ENCODE measurements around the gene BCL11B. TPM values are rescaled to one million over a fixed set of nuclear protein-coding genes. Genes with fewer than 3 reads are reported as not detected.
A peak's percentile ranks its signal among the peaks of the same experiment; 100 is the strongest.

The BCL11B gene
- total and polyA plus RNA-seq, 2 donors from 2014 or later: 0.13 to 3.3 TPM

DNA sequence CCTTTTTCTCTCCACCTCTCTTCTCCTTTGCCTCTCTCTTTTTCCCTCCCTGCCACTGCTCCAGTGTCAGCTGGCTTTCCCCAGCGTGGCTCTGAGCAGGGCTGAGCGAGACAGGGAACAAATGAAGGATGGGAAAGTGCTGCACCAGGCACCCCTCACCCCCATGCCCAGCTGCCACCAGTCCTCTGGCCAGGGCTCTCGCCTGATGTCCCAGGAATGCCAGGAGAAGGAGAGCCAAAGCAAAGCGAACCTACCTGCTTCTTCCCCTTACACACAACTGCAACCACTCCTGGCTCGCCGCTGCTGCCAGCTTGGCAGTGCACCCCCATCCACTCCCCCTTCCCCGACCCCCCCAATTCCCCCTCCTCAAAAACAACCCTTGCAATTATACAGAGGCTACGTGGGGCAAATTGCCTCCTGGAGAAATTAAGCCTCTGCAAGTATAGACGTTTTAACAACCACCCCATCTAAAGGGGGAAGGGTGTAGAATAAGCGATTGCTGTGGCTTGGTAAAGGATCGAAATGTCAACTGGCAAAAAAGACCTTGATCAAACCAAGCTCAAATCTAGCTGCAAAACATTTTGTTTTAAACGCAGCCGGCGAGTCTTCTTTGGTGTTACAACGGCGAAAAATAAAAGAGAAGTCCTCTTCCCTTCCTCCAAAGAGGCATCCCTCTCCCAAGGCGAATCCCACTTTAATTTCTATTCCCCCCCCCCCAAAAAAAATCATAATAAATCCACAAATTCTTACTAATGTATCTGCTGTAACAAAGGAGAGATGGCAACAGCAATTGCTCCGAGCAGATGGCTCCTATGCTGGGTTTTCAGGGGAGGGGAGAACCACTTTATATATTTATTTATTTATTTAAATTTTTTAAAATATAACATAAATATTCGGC lies 2.9 kb downstream of the BCL11B start:
- FAIRE-seq: no peak
- DNase-seq: no peak
- H3K4me3 ChIP-seq (ENCODE audit: low read length in 3 of 3): no peak overlapping the region
- H3K9ac ChIP-seq (ENCODE audit: low read length in 3 of 3): no peak overlapping the region
- no peaks in the 10 kb centered on the region for H3K9me3 ChIP-seq (ENCODE audit: control insufficient read depth in 2 of 3, insufficient read depth in 1 of 3, low read length in 3 of 3)
- no peaks in the 10 kb centered on the region for H3K36me3 ChIP-seq (ENCODE audit: control insufficient read depth in 2 of 3, insufficient read depth in 3 of 3, low read length in 3 of 3)
- no peak overlapping the region for H3K27ac ChIP-seq (ENCODE audit: low read depth in 2 of 2, low read length in 2 of 2)
- H3K27me3 ChIP-seq (ENCODE audit: control insufficient read depth, insufficient read depth, low read length): peaks cover 11% of the 10 kb centered on the region
- TF ChIP-seq, protein P1, sequence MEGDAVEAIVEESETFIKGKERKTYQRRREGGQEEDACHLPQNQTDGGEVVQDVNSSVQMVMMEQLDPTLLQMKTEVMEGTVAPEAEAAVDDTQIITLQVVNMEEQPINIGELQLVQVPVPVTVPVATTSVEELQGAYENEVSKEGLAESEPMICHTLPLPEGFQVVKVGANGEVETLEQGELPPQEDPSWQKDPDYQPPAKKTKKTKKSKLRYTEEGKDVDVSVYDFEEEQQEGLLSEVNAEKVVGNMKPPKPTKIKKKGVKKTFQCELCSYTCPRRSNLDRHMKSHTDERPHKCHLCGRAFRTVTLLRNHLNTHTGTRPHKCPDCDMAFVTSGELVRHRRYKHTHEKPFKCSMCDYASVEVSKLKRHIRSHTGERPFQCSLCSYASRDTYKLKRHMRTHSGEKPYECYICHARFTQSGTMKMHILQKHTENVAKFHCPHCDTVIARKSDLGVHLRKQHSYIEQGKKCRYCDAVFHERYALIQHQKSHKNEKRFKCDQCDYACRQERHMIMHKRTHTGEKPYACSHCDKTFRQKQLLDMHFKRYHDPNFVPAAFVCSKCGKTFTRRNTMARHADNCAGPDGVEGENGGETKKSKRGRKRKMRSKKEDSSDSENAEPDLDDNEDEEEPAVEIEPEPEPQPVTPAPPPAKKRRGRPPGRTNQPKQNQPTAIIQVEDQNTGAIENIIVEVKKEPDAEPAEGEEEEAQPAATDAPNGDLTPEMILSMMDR (IDR thresholded peaks at IDR 0.05; ENCODE audit: borderline replicate concordance, extremely low read depth, insufficient read depth): no peak
- peaks cover 0 to 15% (median 0%) of the 10 kb centered on the region in 3 donors for H3K4me1 ChIP-seq (ENCODE audit: control insufficient read depth in 2 of 3, insufficient read depth in 2 of 3, low read depth in 1 of 3, low read length in 3 of 3)
- intact Hi-C loops (cut with DNase I): no loop called here

DNA sequence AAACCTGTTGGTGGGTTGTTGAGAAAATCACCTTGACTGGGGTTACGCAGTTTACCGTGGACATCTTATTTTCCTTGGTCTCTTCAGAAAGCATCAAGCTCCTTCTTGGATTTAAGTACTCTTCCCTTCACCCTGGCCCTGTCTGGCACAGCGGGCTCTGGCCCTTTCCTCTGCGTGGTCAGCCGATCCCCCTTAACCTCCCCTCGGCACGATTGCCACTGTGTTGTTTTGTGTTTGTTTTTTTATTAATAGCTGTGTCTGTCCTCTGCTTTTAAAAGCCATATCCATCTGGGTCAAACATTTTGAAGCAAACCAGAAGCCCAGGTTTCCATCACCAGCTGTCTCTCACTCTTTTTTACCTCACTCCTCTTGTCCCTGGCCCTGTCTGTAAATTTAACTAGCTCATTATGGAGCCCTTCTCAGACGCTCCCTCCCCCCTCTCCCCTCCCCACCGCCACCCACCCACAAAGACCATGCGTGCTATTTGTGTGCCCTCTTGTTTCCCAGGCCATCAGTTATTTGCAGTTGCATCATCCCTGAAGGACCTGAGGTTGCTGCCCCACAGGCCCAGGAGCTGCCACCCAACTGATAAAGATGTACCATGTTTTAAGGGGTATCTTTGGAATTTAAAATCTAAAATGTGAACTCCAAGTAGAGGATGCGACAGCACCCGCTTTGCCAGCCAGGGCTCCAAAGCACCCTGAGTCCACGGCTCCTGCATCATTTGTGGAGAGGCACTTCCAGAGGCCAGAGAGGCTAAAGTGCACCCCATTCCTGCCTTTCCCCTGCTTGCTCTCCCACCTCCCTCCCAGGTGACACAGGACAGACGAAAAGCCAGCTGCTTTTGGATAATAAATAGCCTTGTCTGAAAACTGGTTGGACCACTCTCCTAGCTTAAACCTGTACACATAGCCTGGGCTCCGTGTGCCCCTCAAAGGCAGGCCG lies 3.9 kb downstream of the BCL11B start:
- no peak for FAIRE-seq
- DNase-seq: peak in 1 of 5 donors; percentile 30
- TF ChIP-seq, protein P1 (IDR thresholded peaks at IDR 0.05; ENCODE audit: borderline replicate concordance, extremely low read depth, insufficient read depth): no peak
- Histone ChIP-seq H3K27ac (ENCODE audit: low read depth in 2 of 2, low read length in 2 of 2) (no peak overlapping the region), H3K4me3 (ENCODE audit: low read length in 3 of 3) (no peak overlapping the region), H3K9ac (ENCODE audit: low read length in 3 of 3) (no peak overlapping the region), H3K4me1 (ENCODE audit: control insufficient read depth in 2 of 3, insufficient read depth in 2 of 3, low read depth in 1 of 3, low read length in 3 of 3) (peaks cover 0 to 8% (median 0%) of the 10 kb centered on the region in 3 donors), H3K27me3 (ENCODE audit: control insufficient read depth, insufficient read depth, low read length) (peaks cover 11% of the 10 kb centered on the region), H3K9me3 (ENCODE audit: control insufficient read depth in 2 of 3, insufficient read depth in 1 of 3, low read length in 3 of 3) (no peaks in the 10 kb centered on the region), H3K36me3 (ENCODE audit: control insufficient read depth in 2 of 3, insufficient read depth in 3 of 3, low read length in 3 of 3) (no peaks in the 10 kb centered on the region)
- intact Hi-C loops (cut with DNase I): no loop called here

DNA sequence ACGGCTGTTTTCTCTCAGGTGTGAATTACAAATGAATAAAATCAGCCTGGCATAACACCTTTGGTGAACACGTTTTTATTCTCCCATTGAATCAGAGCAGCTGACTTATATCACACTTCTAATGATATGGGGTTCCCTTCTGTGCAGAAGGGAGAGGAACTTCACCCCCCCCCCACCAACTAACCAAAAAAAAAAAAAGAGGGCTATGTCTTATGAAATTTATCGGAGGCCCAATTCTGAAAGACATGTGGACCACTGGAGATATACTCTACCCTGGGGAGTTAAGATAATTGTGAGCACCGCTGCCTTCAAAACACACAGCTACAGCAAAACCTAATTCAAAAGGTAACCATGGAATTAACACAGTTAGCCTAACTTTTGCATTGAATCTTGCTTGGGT lies 4.6 kb downstream of the BCL11B start:
- TF ChIP-seq, protein P1 (IDR thresholded peaks at IDR 0.05; ENCODE audit: borderline replicate concordance, extremely low read depth, insufficient read depth): no peak
- H3K4me3 ChIP-seq (ENCODE audit: low read length in 3 of 3): no peak overlapping the region
- peaks cover 0 to 4% (median 0%) of the 10 kb centered on the region in 3 donors for H3K4me1 ChIP-seq (ENCODE audit: control insufficient read depth in 2 of 3, insufficient read depth in 2 of 3, low read depth in 1 of 3, low read length in 3 of 3)
- no peak overlapping the region for H3K27ac ChIP-seq (ENCODE audit: low read depth in 2 of 2, low read length in 2 of 2)
- H3K27me3 ChIP-seq (ENCODE audit: control insufficient read depth, insufficient read depth, low read length): peaks cover 15% of the 10 kb centered on the region
- no peaks in the 10 kb centered on the region for H3K36me3 ChIP-seq (ENCODE audit: control insufficient read depth in 2 of 3, insufficient read depth in 3 of 3, low read length in 3 of 3)
- no peak for DNase-seq
- FAIRE-seq: no peak
- intact Hi-C loops (cut with DNase I): no loop called here
- H3K9ac ChIP-seq (ENCODE audit: low read length in 3 of 3): no peak overlapping the region
- no peaks in the 10 kb centered on the region for H3K9me3 ChIP-seq (ENCODE audit: control insufficient read depth in 2 of 3, insufficient read depth in 1 of 3, low read length in 3 of 3)
